ENCODE measurements around the gene SH3GL1.

SH3GL1 gene

DNA sequence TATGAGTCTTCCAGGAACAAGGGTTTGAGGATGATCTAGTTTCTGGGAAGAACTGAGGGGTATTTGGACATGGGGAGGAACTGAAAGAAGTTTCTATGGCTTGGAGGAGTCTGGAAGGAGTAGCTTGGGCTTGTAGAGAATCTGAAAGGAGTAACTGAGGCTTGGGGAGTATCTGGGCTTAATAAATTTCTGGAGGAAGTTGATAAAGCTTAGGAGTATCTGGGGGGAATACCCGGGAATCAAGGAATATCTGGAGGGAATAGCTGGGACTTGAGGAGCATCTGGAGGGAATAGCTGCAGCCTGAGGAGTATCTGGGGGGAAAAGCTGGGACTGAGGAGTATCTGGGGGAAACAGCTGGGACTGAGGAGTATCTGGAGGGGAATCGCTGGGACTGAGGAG lies 79.9 kb downstream of the SH3GL1 start:
- in situ Hi-C loops (cut with MboI; ENCODE audit: low sequenced_read_pairs): no loop called here

DNA sequence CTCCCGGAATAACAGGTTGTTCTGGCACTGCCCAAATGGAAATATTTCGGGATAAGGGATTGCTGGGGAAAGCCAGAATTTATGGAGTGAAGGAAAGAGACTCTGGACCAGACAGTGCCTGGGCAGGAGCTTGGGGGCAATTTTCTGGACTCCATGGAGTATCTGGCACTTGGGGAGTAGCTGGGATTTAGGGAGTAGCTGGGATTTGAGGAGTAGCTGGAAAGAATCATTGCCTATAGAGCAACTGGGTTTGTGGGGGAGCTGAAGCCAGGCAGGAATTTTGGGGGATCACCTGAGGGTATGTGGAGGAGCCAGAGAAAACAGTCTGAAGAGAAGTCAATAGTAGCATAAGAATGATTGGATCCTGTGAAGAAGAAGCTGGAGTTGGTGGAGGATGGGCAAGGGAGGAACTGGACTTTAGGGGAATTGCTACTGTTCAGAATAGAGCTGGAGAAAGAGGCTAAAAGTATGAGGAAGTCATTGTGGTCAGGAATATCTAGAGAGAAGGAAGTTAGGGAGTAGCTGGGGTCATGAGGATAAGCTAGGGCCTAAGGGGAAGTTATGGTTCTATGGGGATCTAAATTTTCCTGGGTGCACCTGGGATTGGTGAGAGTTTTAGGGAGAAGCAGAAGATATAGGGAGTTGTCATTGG lies 81.2 kb downstream of the SH3GL1 start:
- in situ Hi-C loops (cut with MboI; ENCODE audit: low sequenced_read_pairs): no loop called here

DNA sequence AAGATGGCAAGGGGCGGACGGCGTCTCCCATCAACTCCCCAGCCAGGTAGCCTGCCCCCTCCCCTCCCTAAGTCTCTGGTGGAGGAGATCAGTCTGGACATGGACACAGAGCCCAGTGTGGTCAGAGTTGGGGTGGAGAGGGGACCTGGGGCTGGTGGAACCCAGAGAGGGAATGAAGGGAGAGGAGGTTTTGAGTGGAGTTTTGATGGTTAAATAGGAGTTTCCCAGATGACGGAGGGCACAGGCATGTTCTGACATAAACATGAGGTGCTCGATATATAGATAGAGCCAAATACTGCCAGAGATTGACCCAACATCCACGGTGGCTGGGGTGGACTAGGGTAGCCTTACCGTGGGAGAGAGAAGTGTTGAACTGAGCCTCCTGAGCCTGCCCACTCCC lies 81.9 kb downstream of the SH3GL1 start:
- in situ Hi-C loops (cut with MboI; ENCODE audit: low sequenced_read_pairs): no loop called here

DNA sequence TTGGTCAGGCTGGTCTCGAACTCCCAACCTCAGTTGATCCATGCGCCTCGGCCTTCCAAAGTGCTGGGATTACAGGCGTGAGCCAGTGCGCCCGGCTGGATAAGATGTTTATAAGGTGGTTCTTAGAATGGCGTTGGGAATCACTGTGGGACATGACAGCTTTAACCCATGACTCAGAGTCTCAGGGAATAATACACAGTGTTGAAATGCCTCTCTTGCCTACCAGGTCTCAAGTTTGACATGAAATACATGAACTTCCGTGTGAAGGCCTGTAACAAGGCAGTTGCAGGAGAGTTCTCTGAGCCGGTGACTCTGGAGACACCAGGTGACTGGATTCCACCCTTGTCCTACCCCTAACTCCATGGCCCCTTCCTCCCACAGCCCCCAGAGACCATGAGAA lies 83.4 kb downstream of the SH3GL1 start:
- in situ Hi-C loops (cut with MboI; ENCODE audit: low sequenced_read_pairs): no loop called here

DNA sequence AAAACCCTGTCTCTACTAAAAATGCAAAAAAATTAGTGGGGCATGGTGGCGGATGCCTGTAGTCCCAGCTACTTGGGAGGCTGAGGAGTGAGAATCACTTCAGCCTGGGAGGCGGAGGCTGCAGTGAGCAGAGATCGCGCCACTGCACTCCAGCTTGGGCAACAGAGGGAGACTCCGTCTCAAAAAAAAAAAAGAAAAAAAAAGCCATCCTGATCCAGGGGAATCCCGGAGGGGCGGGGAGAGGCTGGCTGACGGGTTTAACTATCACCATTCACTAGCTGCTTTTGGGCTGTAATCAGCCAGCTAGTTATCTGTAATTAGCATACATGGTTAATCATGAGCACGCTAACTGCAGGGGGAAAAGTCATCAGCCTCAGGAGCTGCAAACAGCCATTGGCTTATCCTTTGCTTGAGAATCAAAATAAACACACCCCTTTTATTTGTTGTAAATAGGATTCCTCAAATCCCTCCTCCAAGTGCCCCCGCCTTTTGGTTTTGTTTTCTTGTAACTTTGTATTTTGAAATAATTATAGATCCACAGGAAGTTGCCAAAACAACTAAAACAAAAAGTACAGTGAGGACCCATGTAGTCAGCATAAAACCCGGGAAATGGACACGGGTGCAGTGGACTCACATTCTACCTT lies 86.4 kb downstream of the SH3GL1 start:
- in situ Hi-C loops (cut with MboI; ENCODE audit: low sequenced_read_pairs): no loop called here

Measured in hTERT RPE-1 (cell line).